KOPT-K1 (cell line): Measurements from ENCODE around the gene ABCG1.

Experiments
- H3K27ac ChIP-seq: fragments of 200-600 bp; sonication (generic); 2 replicates; pipeline ENCODE4 v1.5.1; 2016; ENCODE audit warnings: antibody characterized with exemption, mild to moderate bottlenecking, low read depth, low read length; ENCODE audit not compliant: poor library complexity, severe bottlenecking
- H3K36me3 ChIP-seq: fragments of 200-600 bp; sonication (generic); 2 replicates; pipeline ENCODE4 v1.5.1; 2017; ENCODE audit warnings: antibody characterized with exemption, mild to moderate bottlenecking, low read length, moderate library complexity; ENCODE audit not compliant: insufficient read depth
- H3K9me3 ChIP-seq: fragments of 200-600 bp; sonication (generic); 2 replicates; pipeline ENCODE4 v1.5.1; 2017; ENCODE audit warnings: antibody characterized with exemption, low read length, mild to moderate bottlenecking; ENCODE audit not compliant: insufficient read depth, poor library complexity, severe bottlenecking

Gene ABCG1

GRCh38 chr21:42340187-42341050 is 121.5 kb downstream of the ABCG1 start:
- no peak overlapping the region for H3K27ac ChIP-seq
- H3K36me3 ChIP-seq = no peaks in the 10 kb centered on the region
- H3K9me3 ChIP-seq = no peaks in the 10 kb centered on the region

- Histone ChIP-seq H3K36me3 (no peaks in the 10 kb centered on the region), H3K9me3 (no peaks in the 10 kb centered on the region), H3K27ac (no peak overlapping the region)
Measured at GRCh38 chr21:42341776-42342542, 123.0 kb downstream of the ABCG1 start.

- no peak overlapping the region for H3K27ac ChIP-seq
- no peaks in the 10 kb centered on the region for H3K36me3 ChIP-seq
- H3K9me3 ChIP-seq = no peaks in the 10 kb centered on the region
Measured at GRCh38 chr21:42343101-42343500, 124.2 kb downstream of the ABCG1 start.

- no peaks in the 10 kb centered on the region for H3K9me3 ChIP-seq
- no peaks in the 10 kb centered on the region for H3K36me3 ChIP-seq
- no peak overlapping the region for H3K27ac ChIP-seq
Measured at GRCh38 chr21:42343556-42343955, 124.6 kb downstream of the ABCG1 start.

GRCh38 chr21:42343963-42344510 is 125.1 kb downstream of the ABCG1 start:
- no peaks in the 10 kb centered on the region for H3K9me3 ChIP-seq
- H3K36me3 ChIP-seq = no peaks in the 10 kb centered on the region
- no peak overlapping the region for H3K27ac ChIP-seq

GRCh38 chr21:42344631-42345030 is 125.7 kb downstream of the ABCG1 start:
- Histone ChIP-seq H3K36me3 (no peaks in the 10 kb centered on the region), H3K9me3 (no peaks in the 10 kb centered on the region), H3K27ac (no peak overlapping the region)

GRCh38 chr21:42346441-42346840 is 127.5 kb downstream of the ABCG1 start:
- no peaks in the 10 kb centered on the region for H3K9me3 ChIP-seq
- H3K27ac ChIP-seq = no peak overlapping the region
- no peaks in the 10 kb centered on the region for H3K36me3 ChIP-seq
